Measurements from ENCODE around the gene ZNF724.
"Not testable (repeated sequence)": the region's sequence is repeated elsewhere in the genome, so short reads cannot be mapped to it uniquely, and the experiment has no call there.

The ZNF724 gene

DNA sequence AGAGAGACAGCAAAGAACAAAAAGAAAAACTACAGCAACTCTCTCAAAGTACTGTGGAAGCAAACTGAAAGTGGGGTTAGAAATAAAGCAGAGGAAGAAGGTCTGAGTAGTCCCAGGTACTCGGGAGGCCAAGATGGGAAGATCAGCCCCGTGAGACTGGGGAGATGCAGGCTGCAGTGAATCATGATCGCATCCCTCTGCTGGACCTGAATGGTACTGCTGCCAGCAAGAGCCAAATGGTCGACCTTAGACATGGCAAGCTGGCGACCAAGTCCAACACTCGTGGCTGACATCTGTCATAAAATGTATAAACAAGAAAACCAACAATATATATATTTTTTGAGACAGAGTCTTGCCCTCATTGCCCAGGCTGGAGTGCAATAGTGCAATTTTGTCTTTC lies 33.7 kb upstream of the ZNF724 start:
- H3K9me3 Mint-ChIP-seq: peaks cover 76% of the 10 kb centered on the region
- no peaks in the 10 kb centered on the region for H3K36me3 Mint-ChIP-seq (ENCODE audit: low read depth)
- peaks cover 9% of the 10 kb centered on the region for H3K27me3 Mint-ChIP-seq (ENCODE audit: low read depth, poor library complexity)
- H3K4me3 Mint-ChIP-seq: no peak overlapping the region
- peak; percentile 40 for DNase-seq
- TF ChIP-seq, protein P1, sequence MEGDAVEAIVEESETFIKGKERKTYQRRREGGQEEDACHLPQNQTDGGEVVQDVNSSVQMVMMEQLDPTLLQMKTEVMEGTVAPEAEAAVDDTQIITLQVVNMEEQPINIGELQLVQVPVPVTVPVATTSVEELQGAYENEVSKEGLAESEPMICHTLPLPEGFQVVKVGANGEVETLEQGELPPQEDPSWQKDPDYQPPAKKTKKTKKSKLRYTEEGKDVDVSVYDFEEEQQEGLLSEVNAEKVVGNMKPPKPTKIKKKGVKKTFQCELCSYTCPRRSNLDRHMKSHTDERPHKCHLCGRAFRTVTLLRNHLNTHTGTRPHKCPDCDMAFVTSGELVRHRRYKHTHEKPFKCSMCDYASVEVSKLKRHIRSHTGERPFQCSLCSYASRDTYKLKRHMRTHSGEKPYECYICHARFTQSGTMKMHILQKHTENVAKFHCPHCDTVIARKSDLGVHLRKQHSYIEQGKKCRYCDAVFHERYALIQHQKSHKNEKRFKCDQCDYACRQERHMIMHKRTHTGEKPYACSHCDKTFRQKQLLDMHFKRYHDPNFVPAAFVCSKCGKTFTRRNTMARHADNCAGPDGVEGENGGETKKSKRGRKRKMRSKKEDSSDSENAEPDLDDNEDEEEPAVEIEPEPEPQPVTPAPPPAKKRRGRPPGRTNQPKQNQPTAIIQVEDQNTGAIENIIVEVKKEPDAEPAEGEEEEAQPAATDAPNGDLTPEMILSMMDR (IDR thresholded peaks at IDR 0.05): peak; percentile 43
- H3K27ac Mint-ChIP-seq: no peak overlapping the region
- H3K4me1 Mint-ChIP-seq: no peaks in the 10 kb centered on the region

GRCh38 chr19:23281663-23282276 lies 31.6 kb upstream of the ZNF724 start:
- no peak overlapping the region for H3K27ac Mint-ChIP-seq
- peaks cover 67% of the 10 kb centered on the region for H3K9me3 Mint-ChIP-seq
- no peak for DNase-seq
- no peaks in the 10 kb centered on the region for H3K36me3 Mint-ChIP-seq (ENCODE audit: low read depth)
- peaks cover 16% of the 10 kb centered on the region for H3K4me1 Mint-ChIP-seq
- H3K27me3 Mint-ChIP-seq (ENCODE audit: low read depth, poor library complexity): peaks cover 9% of the 10 kb centered on the region
- no peak overlapping the region for H3K4me3 Mint-ChIP-seq
- TF ChIP-seq, protein P1 (IDR thresholded peaks at IDR 0.05): no peak

DNA sequence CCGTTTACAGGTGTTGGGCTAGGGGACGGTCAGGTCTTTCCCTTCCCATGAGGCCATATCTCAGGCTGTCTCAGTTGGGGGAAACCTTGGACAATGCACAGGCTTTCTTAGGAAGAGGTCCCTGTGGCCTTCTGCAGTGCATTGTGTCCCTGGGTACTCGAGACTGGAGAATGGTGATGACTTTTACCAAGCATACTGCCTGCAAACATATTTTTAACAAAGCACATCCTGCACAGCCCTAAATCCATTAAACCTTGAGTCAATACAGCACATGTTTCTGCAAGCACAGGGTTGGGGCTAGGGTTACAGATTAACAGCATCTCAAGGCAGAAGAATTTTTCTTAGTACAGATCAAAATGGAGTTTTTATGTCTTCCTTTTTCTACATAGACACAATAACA lies 27.9 kb upstream of the ZNF724 start:
- not testable (repeated sequence) for H3K27me3 Mint-ChIP-seq (ENCODE audit: low read depth, poor library complexity); H3K4me3 Mint-ChIP-seq; H3K36me3 Mint-ChIP-seq (ENCODE audit: low read depth); DNase-seq; H3K27ac Mint-ChIP-seq
- H3K4me1 Mint-ChIP-seq: peaks cover 23% of the 10 kb centered on the region
- H3K9me3 Mint-ChIP-seq: peaks cover 40% of the 10 kb centered on the region

- peak overlapping the region; percentile 99 for H3K27ac Mint-ChIP-seq
- H3K4me1 Mint-ChIP-seq: peaks cover 43% of the 10 kb centered on the region
- H3K36me3 Mint-ChIP-seq (ENCODE audit: low read depth): peaks cover 46% of the 10 kb centered on the region
Measured at GRCh38 chr19:23273590-23274412, 23.6 kb upstream of the ZNF724 start.

GRCh38 chr19:23273022-23273589 lies 22.9 kb upstream of the ZNF724 start:
- H3K27ac Mint-ChIP-seq: peak overlapping the region; percentile 96
- TF ChIP-seq, protein P1 (IDR thresholded peaks at IDR 0.05): no peak
- H3K27me3 Mint-ChIP-seq (ENCODE audit: low read depth, poor library complexity): no peaks in the 10 kb centered on the region
- H3K4me3 Mint-ChIP-seq: peak overlapping the region; percentile 99
- DNase-seq: no peak
- peaks cover 51% of the 10 kb centered on the region for H3K36me3 Mint-ChIP-seq (ENCODE audit: low read depth)
- peaks cover 40% of the 10 kb centered on the region for H3K4me1 Mint-ChIP-seq
- H3K9me3 Mint-ChIP-seq: peaks cover 21% of the 10 kb centered on the region

More at GRCh38 chr19:23273590-23274412, 23.6 kb upstream of the ZNF724 start:
- Mint-ChIP-seq H3K9me3 (peaks cover 24% of the 10 kb centered on the region), H3K4me3 (peak overlapping the region; percentile 99), H3K27me3 (ENCODE audit: low read depth, poor library complexity) (no peaks in the 10 kb centered on the region)
- TF ChIP-seq, protein P1 (IDR thresholded peaks at IDR 0.05): no peak
- peak; percentile 93 for DNase-seq

GRCh38 chr19:23263870-23264590 lies 13.8 kb upstream of the ZNF724 start:
- TF ChIP-seq, protein P1 (IDR thresholded peaks at IDR 0.05): no peak
- H3K27me3 Mint-ChIP-seq (ENCODE audit: low read depth, poor library complexity): peaks cover 2% of the 10 kb centered on the region
- peak overlapping the region; percentile 73 for H3K27ac Mint-ChIP-seq
- no peaks in the 10 kb centered on the region for H3K9me3 Mint-ChIP-seq
- H3K4me3 Mint-ChIP-seq: no peak overlapping the region
- DNase-seq: no peak
- H3K36me3 Mint-ChIP-seq (ENCODE audit: low read depth): peaks cover 78% of the 10 kb centered on the region
- H3K4me1 Mint-ChIP-seq: no peaks in the 10 kb centered on the region

Measured in nephron progenitor cell (in vitro differentiated cells).